Measurements from ENCODE around the gene LCN2.
"Not testable (repeated sequence)": the region's sequence is repeated elsewhere in the genome, so short reads cannot be mapped to it uniquely, and the experiment has no call there.

The LCN2 gene

GRCh38 chr9:128149001-128149701 is at the start of gene LCN2:
Gene LCN2 (plus strand): TSS chr9:128149453. CDS start chr9:128149526, 73 bp downstream.
- DNase-seq (ENCODE audit: low read depth), result no peak
- H3K4me3 ChIP-seq (ENCODE audit: low read depth, low read length), result no peak within 1 kb of the TSS

- peak overlapping the region; percentile 57 for H3K4me3 ChIP-seq (ENCODE audit: low read depth, low read length)
- DNase-seq (ENCODE audit: low read depth), result no peak
These were observed 49.2 kb upstream of the LCN2 start for GRCh38 chr9:128099932-128100491.

GRCh38 chr9:128100581-128100980 is 48.7 kb upstream of the LCN2 start:
- H3K4me3 ChIP-seq (ENCODE audit: low read depth, low read length), result no peak overlapping the region
- DNase-seq (ENCODE audit: low read depth), result no peak

DNA sequence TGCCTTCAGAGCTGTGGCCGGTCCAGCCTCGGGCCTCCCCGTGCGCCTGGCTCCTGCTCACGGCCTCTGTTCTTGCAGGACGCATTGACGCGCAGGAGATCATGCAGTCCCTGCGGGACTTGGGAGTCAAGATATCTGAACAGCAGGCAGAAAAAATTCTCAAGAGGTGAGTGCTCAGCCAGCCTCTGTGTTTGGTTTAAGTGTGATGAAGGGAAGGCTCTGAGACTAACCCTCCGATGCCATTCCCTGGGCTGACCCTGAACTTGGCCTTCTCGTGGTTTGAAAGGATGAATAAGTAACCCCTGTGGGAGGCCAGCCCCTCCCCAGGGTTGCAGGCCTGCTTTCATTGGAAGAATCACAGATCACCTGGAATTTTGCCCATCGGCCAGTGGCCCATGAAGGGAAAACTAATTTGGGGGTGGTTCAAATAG is 48.0 kb upstream of the LCN2 start:
- no peak for DNase-seq (ENCODE audit: low read depth)
- H3K4me3 ChIP-seq (ENCODE audit: low read depth, low read length), result no peak overlapping the region

DNA sequence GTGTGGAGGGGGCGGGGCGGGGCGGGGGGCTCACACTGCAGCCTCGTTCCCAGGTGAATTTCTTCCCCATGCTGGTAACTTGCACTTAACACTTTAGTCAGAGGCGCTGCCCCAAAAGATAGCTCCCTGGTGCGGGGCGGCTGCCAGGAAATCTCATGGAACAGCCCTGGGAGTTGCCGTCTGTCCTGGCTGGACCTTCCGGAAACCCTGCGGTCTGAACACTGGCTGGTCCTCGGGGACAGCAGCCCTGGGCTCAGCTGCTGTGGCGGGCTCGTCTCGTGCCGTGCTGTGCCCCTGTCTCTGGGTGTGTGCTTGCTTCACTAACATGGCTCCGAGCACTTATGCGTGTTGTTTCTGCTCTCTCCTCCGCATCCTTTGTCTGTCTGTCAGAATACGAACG is 47.6 kb upstream of the LCN2 start:
- no peak for DNase-seq (ENCODE audit: low read depth)
- no peak overlapping the region for H3K4me3 ChIP-seq (ENCODE audit: low read depth, low read length)

- no peak for DNase-seq (ENCODE audit: low read depth)
- no peak overlapping the region for H3K4me3 ChIP-seq (ENCODE audit: low read depth, low read length)
These were observed 47.1 kb upstream of the LCN2 start for GRCh38 chr9:128102196-128102595.

GRCh38 chr9:128102861-128103588 is 46.2 kb upstream of the LCN2 start:
- no peak overlapping the region for H3K4me3 ChIP-seq (ENCODE audit: low read depth, low read length)

GRCh38 chr9:128103589-128103962 is 45.7 kb upstream of the LCN2 start:
- DNase-seq (ENCODE audit: low read depth), result no peak
- H3K4me3 ChIP-seq (ENCODE audit: low read depth, low read length), result no peak overlapping the region

More at GRCh38 chr9:128102861-128103588, 46.2 kb upstream of the LCN2 start:
- no peak for DNase-seq (ENCODE audit: low read depth)

DNA sequence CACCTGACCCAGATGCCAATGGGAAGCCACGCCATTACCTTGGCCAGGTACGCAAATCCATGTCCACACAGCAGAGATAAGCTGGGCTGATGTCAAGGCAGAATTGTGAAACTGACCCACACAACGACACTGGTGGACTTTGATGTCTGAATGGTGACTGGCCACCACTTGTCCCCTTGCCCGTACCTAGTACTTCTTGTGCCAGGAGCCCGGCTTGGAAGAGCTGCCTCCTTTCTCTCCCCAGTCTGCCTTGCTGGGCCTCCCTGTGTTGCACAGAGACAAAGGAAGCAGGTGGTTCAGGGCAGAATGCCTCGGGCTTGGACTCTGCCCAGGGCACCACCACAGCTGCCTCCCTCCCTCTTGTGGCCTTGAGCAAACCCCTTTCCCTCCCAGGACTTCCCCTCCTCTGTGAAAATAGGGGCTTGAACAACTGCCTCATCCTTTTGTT is 45.1 kb upstream of the LCN2 start:
- no peak overlapping the region for H3K4me3 ChIP-seq (ENCODE audit: low read depth, low read length)
- DNase-seq (ENCODE audit: low read depth), result no peak

- H3K4me3 ChIP-seq (ENCODE audit: low read depth, low read length), result no peak overlapping the region
- DNase-seq (ENCODE audit: low read depth), result no peak
These were observed 43.6 kb upstream of the LCN2 start for GRCh38 chr9:128105538-128106175.

DNA sequence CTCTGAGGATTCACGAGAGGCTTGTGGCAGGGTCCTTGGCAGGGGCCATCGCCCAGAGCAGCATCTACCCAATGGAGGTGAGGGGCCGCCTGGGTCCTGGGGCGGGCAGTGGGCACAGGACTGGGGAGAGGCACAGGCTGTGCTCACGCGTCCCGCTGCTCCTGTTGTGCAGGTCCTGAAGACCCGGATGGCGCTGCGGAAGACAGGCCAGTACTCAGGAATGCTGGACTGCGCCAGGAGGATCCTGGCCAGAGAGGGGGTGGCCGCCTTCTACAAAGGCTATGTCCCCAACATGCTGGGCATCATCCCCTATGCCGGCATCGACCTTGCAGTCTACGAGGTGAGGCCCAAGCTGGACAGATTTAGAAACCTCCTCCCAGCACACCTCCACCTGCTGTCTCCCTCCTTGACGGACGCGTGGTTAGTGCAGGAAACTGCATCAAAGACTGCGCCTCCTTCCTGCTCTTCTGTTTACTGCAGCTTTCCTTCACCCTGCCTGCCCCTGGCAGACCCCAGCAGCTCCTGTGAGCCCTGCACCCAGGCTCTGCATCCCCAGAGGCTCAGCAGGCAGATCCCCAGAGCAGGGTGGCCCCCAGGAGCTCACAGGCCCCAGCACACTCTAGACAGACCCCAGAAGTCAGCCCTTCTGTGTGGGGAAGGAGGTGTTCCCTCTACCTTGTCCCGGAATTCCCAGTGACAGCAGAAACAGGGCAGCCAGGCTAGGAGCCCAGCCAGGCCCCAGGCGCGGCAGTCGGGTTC is 42.9 kb upstream of the LCN2 start:
- no peak for DNase-seq (ENCODE audit: low read depth)
- H3K4me3 ChIP-seq (ENCODE audit: low read depth, low read length), result no peak overlapping the region

- no peak overlapping the region for H3K4me3 ChIP-seq (ENCODE audit: low read depth, low read length)
- no peak for DNase-seq (ENCODE audit: low read depth)
These were observed 42.2 kb upstream of the LCN2 start for GRCh38 chr9:128106940-128107467.

- DNase-seq (ENCODE audit: low read depth), result no peak
- no peak overlapping the region for H3K4me3 ChIP-seq (ENCODE audit: low read depth, low read length)
These were observed 41.6 kb upstream of the LCN2 start for GRCh38 chr9:128107468-128108268.

DNA sequence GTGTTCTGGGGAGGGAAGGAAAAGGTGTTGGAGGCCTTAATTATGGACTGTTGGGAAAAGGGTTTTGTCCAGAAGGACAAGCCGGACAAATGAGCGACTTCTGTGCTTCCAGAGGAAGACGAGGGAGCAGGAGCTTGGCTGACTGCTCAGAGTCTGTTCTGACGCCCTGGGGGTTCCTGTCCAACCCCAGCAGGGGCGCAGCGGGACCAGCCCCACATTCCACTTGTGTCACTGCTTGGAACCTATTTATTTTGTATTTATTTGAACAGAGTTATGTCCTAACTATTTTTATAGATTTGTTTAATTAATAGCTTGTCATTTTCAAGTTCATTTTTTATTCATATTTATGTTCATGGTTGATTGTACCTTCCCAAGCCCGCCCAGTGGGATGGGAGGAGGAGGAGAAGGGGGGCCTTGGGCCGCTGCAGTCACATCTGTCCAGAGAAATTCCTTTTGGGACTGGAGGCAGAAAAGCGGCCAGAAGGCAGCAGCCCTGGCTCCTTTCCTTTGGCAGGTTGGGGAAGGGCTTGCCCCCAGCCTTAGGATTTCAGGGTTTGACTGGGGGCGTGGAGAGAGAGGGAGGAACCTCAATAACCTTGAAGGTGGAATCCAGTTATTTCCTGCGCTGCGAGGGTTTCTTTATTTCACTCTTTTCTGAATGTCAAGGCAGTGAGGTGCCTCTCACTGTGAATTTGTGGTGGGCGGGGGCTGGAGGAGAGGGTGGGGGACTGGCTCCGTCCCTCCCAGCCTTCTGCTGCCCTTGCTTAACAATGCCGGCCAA is 40.8 kb upstream of the LCN2 start:
- no peak overlapping the region for H3K4me3 ChIP-seq (ENCODE audit: low read depth, low read length)
- DNase-seq (ENCODE audit: low read depth), result no peak

DNA sequence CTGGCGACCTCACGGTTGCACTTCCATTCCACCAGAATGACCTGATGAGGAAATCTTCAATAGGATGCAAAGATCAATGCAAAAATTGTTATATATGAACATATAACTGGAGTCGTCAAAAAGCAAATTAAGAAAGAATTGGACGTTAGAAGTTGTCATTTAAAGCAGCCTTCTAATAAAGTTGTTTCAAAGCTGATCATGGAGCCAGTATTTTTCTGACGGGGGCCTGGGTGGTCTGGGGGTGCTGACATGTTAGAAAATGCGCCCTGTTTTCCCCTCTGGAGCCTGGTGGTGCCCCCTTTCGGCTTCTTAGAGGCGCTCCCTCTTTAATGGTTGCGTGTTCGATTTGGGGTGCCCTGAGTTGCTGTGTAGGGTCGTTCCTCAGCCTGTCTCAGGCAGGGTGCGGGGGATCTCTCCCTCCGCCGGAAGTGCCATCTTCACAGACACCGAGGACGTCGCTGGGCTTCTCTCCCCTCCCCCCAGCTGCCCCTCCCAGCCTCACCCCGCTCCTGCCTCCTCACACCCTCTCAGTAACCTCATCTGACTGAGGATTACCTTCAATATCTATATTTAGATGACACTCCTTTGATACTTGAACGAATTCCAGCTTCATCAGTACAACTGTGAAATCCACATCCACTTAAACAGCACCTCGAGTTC is 40.1 kb upstream of the LCN2 start:
- H3K4me3 ChIP-seq (ENCODE audit: low read depth, low read length), result no peak overlapping the region
- no peak for DNase-seq (ENCODE audit: low read depth)

- not testable (repeated sequence) for H3K4me3 ChIP-seq (ENCODE audit: low read depth, low read length); DNase-seq (ENCODE audit: low read depth)
These were observed 37.5 kb upstream of the LCN2 start for GRCh38 chr9:128111726-128112125.

All from skeletal muscle cell (primary cell).